Measurements from ENCODE around the gene MYBPH. TPM values are rescaled to one million over a fixed set of nuclear protein-coding genes. Genes with fewer than 3 reads are reported as not detected.

The MYBPH gene
- polyA plus RNA-seq (ENCODE audit: insufficient read depth in 1 of 5, insufficient read length in 5 of 5, low replicate concordance in 1 of 5): 10 to 100 TPM in 1 of 5 donors, under 1 TPM in 4; 0.08 to 14.4 (median 0.13) TPM
- long read RNA-seq, donor 1: 0 reads
- long read RNA-seq, donor 2: 0 reads
- long read RNA-seq, donor 3: 0 reads
- long read RNA-seq, donor 4: 0 reads
- long read RNA-seq, donor 5: 0 reads
- long read RNA-seq, donor 6: 0 reads
- long read RNA-seq, donor 7, partial matches to known transcripts: 0 of 2 reads
- long read RNA-seq, donor 7, other reads (novel, unspliced or antisense): 0 of 2 reads
- long read RNA-seq, donor 8: 0 reads

- DNase-seq: no peak
These were observed at the start of gene MYBPH for GRCh38 chr1:203175237-203175826. MYBPH (minus strand) TSS chr1:203175826; CDS start chr1:203175755, 71 bp downstream.

- DNase-seq: no peak
These were observed 49.4 kb upstream of the MYBPH start for GRCh38 chr1:203225071-203225470.

- DNase-seq: no peak
These were observed 47.6 kb upstream of the MYBPH start for GRCh38 chr1:203223012-203223775.

GRCh38 chr1:203219934-203220333 lies 44.3 kb upstream of the MYBPH start:
- no peak for DNase-seq

GRCh38 chr1:203219171-203219570 lies 43.5 kb upstream of the MYBPH start:
- DNase-seq: no peak

- DNase-seq: no peak
These were observed 42.0 kb upstream of the MYBPH start for GRCh38 chr1:203217668-203218067.

GRCh38 chr1:203217139-203217655 lies 41.6 kb upstream of the MYBPH start:
- no peak for DNase-seq

GRCh38 chr1:203216274-203217138 lies 40.9 kb upstream of the MYBPH start:
- peak; percentile 55 to 76 for DNase-seq

GRCh38 chr1:203215573-203215972 lies 39.9 kb upstream of the MYBPH start:
- DNase-seq: no peak

GRCh38 chr1:203214871-203215270 lies 39.2 kb upstream of the MYBPH start:
- DNase-seq: no peak

GRCh38 chr1:203213126-203213525 lies 37.5 kb upstream of the MYBPH start:
- no peak for DNase-seq

- DNase-seq: no peak
These were observed 36.2 kb upstream of the MYBPH start for GRCh38 chr1:203211812-203212211.

GRCh38 chr1:203210988-203211387 lies 35.4 kb upstream of the MYBPH start:
- DNase-seq: no peak

- DNase-seq: no peak
These were observed 34.7 kb upstream of the MYBPH start for GRCh38 chr1:203210350-203210749.

- DNase-seq: no peak
These were observed 32.6 kb upstream of the MYBPH start for GRCh38 chr1:203208181-203208580.

- DNase-seq: no peak
These were observed 32.1 kb upstream of the MYBPH start for GRCh38 chr1:203207751-203208150.

- DNase-seq: no peak
These were observed 30.6 kb upstream of the MYBPH start for GRCh38 chr1:203206129-203206687.

- no peak for DNase-seq
These were observed 29.1 kb upstream of the MYBPH start for GRCh38 chr1:203204756-203205155.

- DNase-seq: peak; percentile 71 to 80
These were observed 27.0 kb upstream of the MYBPH start for GRCh38 chr1:203202431-203203245.

- DNase-seq: no peak
These were observed 26.0 kb upstream of the MYBPH start for GRCh38 chr1:203201516-203202205.

All from right lung (tissue), 10 donors.